Prostate gland (tissue), 2 donors: ENCODE measurements around the gene HSD3B1.

Source experiments
- POLR2AphosphoS5 ChIP-seq: sonication (generic); formaldehyde crosslinking; IDR thresholded peaks from one replicate; pipeline ENCODE4 v1.6.1; 2017; ENCODE audit warnings: antibody characterized with exemption
- TF ChIP-seq, protein P1 (sequence below), 4 experiments: fragments of 200-600 bp in 2 of 4; fragments of 450-650 bp in 2 of 4; sonication (generic) in 2 of 4; IDR thresholded peaks; 1 replicate in 3 of 4; 2 replicates in 1 of 4; pipeline ENCODE4 v1.5.1; 2016 to 2019; ENCODE audit warnings: antibody characterized with exemption in 4 of 4, mild to moderate bottlenecking in 2 of 4, moderate library complexity in 2 of 4

DNA sequence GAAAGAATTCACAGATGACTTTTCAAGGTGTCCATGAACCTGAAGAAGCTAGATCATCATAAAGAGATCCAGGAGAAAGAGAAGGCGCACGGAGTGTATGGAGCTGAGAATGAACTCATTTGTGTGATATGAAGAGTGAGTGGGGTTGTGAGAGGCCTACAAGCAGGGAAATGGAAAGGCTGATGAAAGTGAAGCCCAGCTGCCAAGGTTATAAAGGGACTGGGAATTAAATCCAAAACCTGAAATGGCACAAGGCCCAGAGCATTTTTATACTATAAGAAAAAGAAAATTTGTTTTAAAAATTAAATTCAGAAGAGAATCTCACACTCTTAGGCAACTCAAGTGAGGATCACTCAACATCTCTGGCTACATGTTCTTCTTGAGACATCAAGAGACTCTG lies 43.4 kb downstream of the HSD3B1 start:
- TF ChIP-seq, protein P1, sequence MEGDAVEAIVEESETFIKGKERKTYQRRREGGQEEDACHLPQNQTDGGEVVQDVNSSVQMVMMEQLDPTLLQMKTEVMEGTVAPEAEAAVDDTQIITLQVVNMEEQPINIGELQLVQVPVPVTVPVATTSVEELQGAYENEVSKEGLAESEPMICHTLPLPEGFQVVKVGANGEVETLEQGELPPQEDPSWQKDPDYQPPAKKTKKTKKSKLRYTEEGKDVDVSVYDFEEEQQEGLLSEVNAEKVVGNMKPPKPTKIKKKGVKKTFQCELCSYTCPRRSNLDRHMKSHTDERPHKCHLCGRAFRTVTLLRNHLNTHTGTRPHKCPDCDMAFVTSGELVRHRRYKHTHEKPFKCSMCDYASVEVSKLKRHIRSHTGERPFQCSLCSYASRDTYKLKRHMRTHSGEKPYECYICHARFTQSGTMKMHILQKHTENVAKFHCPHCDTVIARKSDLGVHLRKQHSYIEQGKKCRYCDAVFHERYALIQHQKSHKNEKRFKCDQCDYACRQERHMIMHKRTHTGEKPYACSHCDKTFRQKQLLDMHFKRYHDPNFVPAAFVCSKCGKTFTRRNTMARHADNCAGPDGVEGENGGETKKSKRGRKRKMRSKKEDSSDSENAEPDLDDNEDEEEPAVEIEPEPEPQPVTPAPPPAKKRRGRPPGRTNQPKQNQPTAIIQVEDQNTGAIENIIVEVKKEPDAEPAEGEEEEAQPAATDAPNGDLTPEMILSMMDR (IDR thresholded peaks at IDR 0.05): no peak
- no peak for TF ChIP-seq POLR2AphosphoS5
